ENCODE measurements around the gene MROH7.

MROH7 gene

DNA sequence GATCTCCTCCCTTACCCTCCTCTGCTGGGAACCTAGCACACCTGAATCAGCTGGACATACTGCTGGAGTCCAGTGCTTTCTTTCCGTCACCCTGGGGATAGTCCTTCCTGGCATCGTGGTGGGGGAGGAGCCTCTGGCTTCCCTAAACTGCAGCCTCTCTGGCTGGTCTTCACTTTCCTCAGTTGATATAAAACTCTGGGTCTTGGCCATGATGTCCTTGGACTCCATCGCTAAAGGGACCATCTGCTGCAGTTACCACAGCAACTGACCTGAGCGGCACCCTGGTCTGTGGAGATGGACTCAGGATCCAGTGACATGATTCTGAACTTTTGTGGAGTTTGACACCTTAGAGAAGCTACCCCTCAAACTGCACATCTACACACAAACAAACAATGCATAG is 99.9 kb downstream of the MROH7 start:
- no peak for DNase-seq (ENCODE audit: low read depth, low spot score)

- DNase-seq (ENCODE audit: low read depth, low spot score) = no peak
These were observed 100.7 kb downstream of the MROH7 start for GRCh38 chr1:54742282-54742681.

DNA sequence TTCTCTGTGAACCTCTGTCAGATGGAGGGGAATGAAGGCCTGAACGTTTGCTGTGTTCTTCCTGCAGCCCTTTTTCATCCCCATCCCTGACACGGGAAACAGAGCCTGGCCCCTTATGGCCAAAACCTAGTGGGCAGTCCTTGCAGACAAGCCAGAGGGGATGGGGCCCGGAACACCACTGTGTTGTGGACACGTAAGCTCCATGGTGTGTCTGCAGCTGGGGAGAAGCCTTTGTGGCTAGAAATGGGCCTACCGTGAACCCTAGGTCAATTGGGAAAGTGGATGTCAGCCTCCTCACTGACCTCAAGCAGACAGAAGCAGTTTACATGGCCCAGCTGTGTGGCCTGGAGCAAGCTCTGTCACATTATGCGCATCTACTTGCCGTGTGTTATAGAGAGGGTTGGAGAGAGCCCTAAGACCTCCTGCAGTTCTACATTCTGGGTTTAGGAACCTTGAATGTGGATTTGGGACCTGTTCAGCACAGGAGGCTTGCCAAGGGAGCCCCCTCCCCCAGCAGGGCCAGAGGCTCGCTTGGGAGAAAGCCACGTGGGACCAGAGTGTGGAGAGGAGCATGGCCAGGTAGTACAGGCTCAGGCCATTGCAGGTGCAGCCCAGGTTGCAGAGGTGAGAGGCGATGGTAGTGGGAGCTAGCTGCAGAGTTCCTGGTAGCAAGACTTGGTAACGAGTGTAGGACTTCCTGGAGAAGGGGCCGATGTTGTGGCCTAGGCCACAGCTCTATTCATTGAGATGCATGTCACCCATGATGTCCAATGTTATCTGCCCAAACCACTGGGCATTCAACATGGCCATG is 102.0 kb downstream of the MROH7 start:
- no peak for DNase-seq (ENCODE audit: low read depth, low spot score)

GRCh38 chr1:54744696-54745095 is 103.1 kb downstream of the MROH7 start:
- no peak for DNase-seq (ENCODE audit: low read depth, low spot score)

DNA sequence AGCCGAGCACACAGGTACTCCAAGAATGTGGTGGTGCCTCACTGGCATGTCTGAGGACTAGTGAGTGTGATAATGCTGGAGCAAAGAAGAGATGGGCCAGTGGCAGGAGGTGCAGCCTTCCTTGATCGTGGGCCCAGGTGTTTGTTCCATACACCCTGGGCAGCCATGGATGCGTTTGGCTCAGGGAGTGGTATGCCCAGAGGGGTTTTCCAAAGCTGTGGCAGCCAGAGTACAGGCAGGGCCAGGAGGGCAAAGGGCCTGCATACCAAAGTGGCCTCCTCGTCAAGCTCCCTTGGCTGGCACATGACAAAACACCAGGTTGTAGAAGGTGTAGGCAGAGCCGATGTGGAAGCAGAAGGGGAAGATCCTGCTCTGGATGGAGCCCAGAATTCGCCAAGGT is 103.7 kb downstream of the MROH7 start:
- DNase-seq (ENCODE audit: low read depth, low spot score) = no peak

- no peak for DNase-seq (ENCODE audit: low read depth, low spot score)
These were observed 104.3 kb downstream of the MROH7 start for GRCh38 chr1:54745864-54746263.

- DNase-seq (ENCODE audit: low read depth, low spot score) = no peak
These were observed 106.7 kb downstream of the MROH7 start for GRCh38 chr1:54748094-54748835.

DNA sequence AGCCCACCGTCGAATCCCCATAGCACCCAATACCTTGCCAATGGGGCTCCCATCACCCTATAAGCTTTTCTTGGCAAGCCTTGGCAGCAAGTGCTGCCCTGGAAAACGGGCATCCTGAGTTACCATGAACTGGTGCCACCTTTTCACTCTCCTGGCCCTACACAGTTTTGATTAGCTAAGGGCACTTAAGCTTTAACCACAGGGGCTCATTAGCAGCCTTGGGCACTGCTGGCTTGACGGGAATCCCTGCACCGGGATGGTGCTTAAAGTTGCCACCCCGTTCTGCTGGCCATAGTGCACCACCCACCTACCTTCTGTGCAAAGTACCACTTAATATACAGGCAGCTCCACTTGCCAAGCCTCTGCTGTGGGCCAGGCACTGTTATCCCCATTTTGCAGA is 109.0 kb downstream of the MROH7 start:
- no peak for DNase-seq (ENCODE audit: low read depth, low spot score)

- DNase-seq (ENCODE audit: low read depth, low spot score) = no peak
These were observed 109.8 kb downstream of the MROH7 start for GRCh38 chr1:54751426-54751825.

DNA sequence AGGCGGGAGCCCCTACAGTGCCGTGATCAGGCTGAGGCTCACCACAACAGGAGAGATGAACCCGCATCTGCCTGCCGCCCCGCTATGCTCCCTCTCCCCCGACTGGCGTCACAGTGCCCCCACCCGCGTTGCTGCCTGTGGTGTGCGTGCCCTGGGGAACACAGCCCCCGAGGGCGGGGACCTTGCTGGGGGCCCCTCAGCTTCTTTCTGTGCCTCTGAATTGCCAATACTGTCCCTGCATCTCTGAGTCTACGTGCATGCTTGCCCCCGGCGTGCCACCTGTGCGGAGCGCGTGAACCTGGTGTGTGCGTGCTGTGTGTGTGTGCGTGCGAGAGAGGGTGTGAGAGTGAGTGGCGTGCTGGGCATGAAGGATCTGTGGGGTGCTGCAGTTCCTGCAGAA is 112.5 kb downstream of the MROH7 start:
- no peak for DNase-seq (ENCODE audit: low read depth, low spot score)

DNA sequence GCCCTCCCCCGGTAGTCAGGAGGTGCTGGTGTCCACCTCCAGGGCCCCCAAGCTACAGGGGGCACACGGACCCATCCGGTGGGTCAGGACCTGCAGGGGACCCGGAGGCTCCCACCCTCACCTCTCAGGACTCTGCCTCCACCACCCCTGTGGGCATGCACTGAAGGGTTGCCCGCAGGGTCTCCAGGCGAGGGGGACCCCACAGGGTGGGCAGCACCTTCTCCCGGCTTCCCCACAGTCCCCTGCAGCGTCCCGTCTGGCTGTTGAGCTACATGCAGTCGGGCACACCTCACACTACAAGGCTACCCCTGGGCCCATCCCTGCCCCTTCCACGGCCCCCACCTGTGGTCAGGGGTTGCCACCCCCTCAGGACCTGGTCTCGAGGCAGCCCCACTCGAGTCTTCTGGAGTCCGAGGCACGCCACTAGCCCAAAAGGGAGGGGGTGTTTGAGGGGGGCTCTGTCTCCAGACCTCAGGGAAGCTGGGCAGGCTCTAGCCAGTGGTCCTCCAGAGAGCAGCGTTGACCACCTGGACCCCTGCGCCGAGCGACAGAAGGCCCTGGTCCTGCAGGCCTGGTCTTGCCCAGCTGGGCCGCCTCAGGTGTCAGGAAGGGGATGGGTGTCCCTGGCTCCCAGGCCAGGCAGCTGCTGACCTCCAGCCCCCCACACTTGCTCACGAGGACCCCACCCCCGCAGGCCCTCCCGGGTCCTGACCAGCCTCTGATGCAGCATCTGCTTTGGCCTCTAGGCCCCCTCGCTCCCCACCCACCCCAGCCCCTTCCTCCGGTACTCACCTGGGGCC is 113.1 kb downstream of the MROH7 start:
- no peak for DNase-seq (ENCODE audit: low read depth, low spot score)

- DNase-seq (ENCODE audit: low read depth, low spot score) = no peak
These were observed 116.2 kb downstream of the MROH7 start for GRCh38 chr1:54757833-54758232.

DNA sequence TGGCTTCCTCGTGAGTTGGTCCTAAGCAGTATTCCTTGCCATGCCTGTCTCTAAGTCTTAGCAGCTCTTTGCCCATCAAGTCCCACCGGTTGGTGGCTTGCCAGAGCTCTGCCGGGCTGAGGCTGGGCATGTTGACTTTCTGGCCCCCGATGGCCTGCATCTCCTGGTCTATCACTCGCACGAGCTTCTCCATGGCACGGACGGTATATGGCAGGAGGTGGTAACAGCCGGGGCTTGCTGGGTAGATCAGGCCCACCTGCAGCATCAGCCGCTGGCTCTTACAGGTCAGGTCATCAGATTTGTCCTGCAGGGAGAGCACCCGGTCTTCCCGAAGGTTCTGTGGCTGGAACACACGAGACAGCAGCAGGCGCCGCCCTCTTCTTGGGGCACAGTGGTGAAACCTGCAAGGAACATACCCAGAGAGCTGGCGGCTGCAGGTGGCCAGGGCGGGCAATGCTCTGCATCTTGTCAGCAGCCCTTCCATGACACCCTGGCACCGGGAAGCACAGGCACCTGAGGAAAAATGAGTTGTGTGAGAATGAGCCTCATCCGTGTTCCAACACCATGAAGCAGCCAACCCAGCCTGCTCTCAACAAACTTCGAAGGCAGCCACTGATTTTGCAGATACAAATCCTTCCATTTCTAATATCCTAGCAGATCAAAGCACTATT is 117.2 kb downstream of the MROH7 start:
- no peak for DNase-seq (ENCODE audit: low read depth, low spot score)
